ENCODE results near the gene SPATA31D3. TPM values are rescaled to one million over a fixed set of nuclear protein-coding genes. Genes with fewer than 3 reads are reported as not detected.
"Not testable (repeated sequence)": the region's sequence is repeated elsewhere in the genome, so short reads cannot be mapped to it uniquely, and the experiment has no call there.

Gene SPATA31D3
- total and polyA plus RNA-seq, 2 of the 13 experiments (the other 11 are each of a cell fraction or from before 2014, with no cell fraction given): not detected

GRCh38 chr9:81933547-81933946 lies 9.8 kb upstream of the SPATA31D3 start:
- H3K27ac ChIP-seq (ENCODE audit: extremely low read length, insufficient read depth, low read length); DNase-seq (ENCODE audit: low spot score); H4K20me1 ChIP-seq (ENCODE audit: insufficient read depth, low read length); CTCF ChIA-PET (ENCODE audit: low intra/inter-chr PET ratio, low total read pairs); H2AFZ ChIP-seq (ENCODE audit: low read length); H3K36me3 ChIP-seq (replicated peaks in 1 of 2; ENCODE audit: control insufficient read depth in 1 of 2, insufficient read depth in 2 of 2, low read length in 2 of 2); FAIRE-seq; BruUV-seq (replicated peaks); in situ Hi-C loops (cut with HindIII; ENCODE audit: extremely low pct_ligation_motif_present, low pct_unique_long_range_greater_than_20kb); H3K79me2 ChIP-seq (ENCODE audit: insufficient read depth, low read length); H3K9me3 ChIP-seq (ENCODE audit: low read length); H3K4me1 ChIP-seq (ENCODE audit: insufficient read depth, low read length); H3K4me2 ChIP-seq (ENCODE audit: low read depth, low read length); intact Hi-C loops (cut with micrococcal nuclease; ENCODE audit: unreplicated experiment); H3K9ac ChIP-seq (ENCODE audit: insufficient read depth, low read depth, low read length); POLR2A ChIA-PET; H3K27me3 ChIP-seq (ENCODE audit: control insufficient read depth in 1 of 2, insufficient read depth in 2 of 2, low read length in 2 of 2); H3K4me3 ChIP-seq (replicated peaks in 1 of 3; ENCODE audit: insufficient read depth in 1 of 3, low read depth in 2 of 3, low read length in 3 of 3); ATAC-seq: not testable (repeated sequence)
- no CpG with 5 or more reads among the region's 3 CpGs for WGBS (ENCODE audit: low lambda C conversion rate)

DNA sequence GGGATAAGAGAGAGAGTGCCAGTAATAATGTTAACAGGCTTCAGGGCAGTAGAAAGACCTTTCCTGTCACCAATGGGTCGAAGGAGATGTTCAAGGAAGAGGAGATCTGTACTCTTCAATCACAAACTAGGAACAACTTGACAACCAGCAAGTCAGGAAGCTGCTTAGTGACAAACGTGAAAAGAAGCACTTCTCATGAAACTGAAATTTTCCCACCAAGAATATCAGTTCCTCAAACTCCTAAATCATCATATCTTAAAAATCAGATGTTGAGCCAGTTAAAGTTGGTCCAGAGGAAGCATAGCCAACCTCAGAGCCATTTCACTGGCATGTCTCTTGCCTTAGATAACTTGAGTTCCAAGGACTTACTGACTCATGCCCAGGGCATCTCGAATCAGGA lies 5.3 kb downstream of the SPATA31D3 start:
- H3K9me3 ChIP-seq (ENCODE audit: low read length); ATAC-seq; H3K27me3 ChIP-seq (ENCODE audit: control insufficient read depth in 1 of 2, insufficient read depth in 2 of 2, low read length in 2 of 2); H3K4me3 ChIP-seq (replicated peaks in 1 of 3; ENCODE audit: insufficient read depth in 1 of 3, low read depth in 2 of 3, low read length in 3 of 3); DNase-seq (ENCODE audit: low spot score); H3K9ac ChIP-seq (ENCODE audit: insufficient read depth, low read depth, low read length); H3K79me2 ChIP-seq (ENCODE audit: insufficient read depth, low read length); CTCF ChIA-PET (ENCODE audit: low intra/inter-chr PET ratio, low total read pairs); FAIRE-seq; in situ Hi-C loops (cut with HindIII; ENCODE audit: extremely low pct_ligation_motif_present, low pct_unique_long_range_greater_than_20kb); BruUV-seq (replicated peaks); POLR2A ChIA-PET; H2AFZ ChIP-seq (ENCODE audit: low read length); intact Hi-C loops (cut with micrococcal nuclease; ENCODE audit: unreplicated experiment); H3K4me2 ChIP-seq (ENCODE audit: low read depth, low read length); H4K20me1 ChIP-seq (ENCODE audit: insufficient read depth, low read length); H3K27ac ChIP-seq (ENCODE audit: extremely low read length, insufficient read depth, low read length); H3K36me3 ChIP-seq (replicated peaks in 1 of 2; ENCODE audit: control insufficient read depth in 1 of 2, insufficient read depth in 2 of 2, low read length in 2 of 2); H3K4me1 ChIP-seq (ENCODE audit: insufficient read depth, low read length): not testable (repeated sequence)
- no CpG with 5 or more reads among the region's 3 CpGs for WGBS (ENCODE audit: low lambda C conversion rate)

- H3K79me2 ChIP-seq (ENCODE audit: insufficient read depth, low read length): no peaks in the 10 kb centered on the region
- BruUV-seq (replicated peaks): no TSS peak
- H4K20me1 ChIP-seq (ENCODE audit: insufficient read depth, low read length): no peaks in the 10 kb centered on the region
- H3K9ac ChIP-seq (ENCODE audit: insufficient read depth, low read depth, low read length): no peak overlapping the region
- H3K4me1 ChIP-seq (ENCODE audit: insufficient read depth, low read length): no peaks in the 10 kb centered on the region
- DNase-seq (ENCODE audit: low spot score) (no peak), ATAC-seq (no peak), FAIRE-seq (no peak)
- POLR2A ChIA-PET: no interaction called here
- CTCF ChIA-PET (ENCODE audit: low intra/inter-chr PET ratio, low total read pairs): no interaction called here
- intact Hi-C loops (cut with micrococcal nuclease; ENCODE audit: unreplicated experiment): no loop called here
- no peak overlapping the region for H3K4me3 ChIP-seq (replicated peaks in 1 of 3; ENCODE audit: insufficient read depth in 1 of 3, low read depth in 2 of 3, low read length in 3 of 3)
- no peak overlapping the region for H3K4me2 ChIP-seq (ENCODE audit: low read depth, low read length)
- H3K27me3 ChIP-seq (ENCODE audit: control insufficient read depth in 1 of 2, insufficient read depth in 2 of 2, low read length in 2 of 2): no peaks in the 10 kb centered on the region
- H3K27ac ChIP-seq (ENCODE audit: extremely low read length, insufficient read depth, low read length): no peak overlapping the region
- no peak for TF ChIP-seq ZBTB43 (CRISPR knock-in tag; conservative IDR thresholded peaks at IDR 0.05)
- no peak for TF ChIP-seq ZNF354B (CRISPR knock-in tag; IDR thresholded peaks at IDR 0.05)
- TF ChIP-seq RELA (CRISPR knock-in tag; IDR thresholded peaks at IDR 0.05): no peak
- TF ChIP-seq AGO1 (IDR thresholded peaks at IDR 0.05; ENCODE audit: low read depth, low read length, poor library complexity, severe bottlenecking): no peak
- TF ChIP-seq ZSCAN9 (CRISPR knock-in tag; IDR thresholded peaks at IDR 0.05; ENCODE audit: borderline replicate concordance): no peak
- no peak for TF ChIP-seq ETV6 (CRISPR knock-in tag; conservative IDR thresholded peaks at IDR 0.05)
- no peak for TF ChIP-seq ELK4 (CRISPR knock-in tag; IDR thresholded peaks at IDR 0.05; ENCODE audit: borderline replicate concordance)
- no peak for TF ChIP-seq ZNF607 (CRISPR knock-in tag; IDR thresholded peaks at IDR 0.05; ENCODE audit: borderline replicate concordance)
- WGBS (ENCODE audit: low lambda C conversion rate): 48% methylated on average over 1 of the region's 1 CpG
- peaks cover 24% of the 10 kb centered on the region for H3K9me3 ChIP-seq (ENCODE audit: low read length)
- no peaks in the 10 kb centered on the region for H3K36me3 ChIP-seq (replicated peaks in 1 of 2; ENCODE audit: control insufficient read depth in 1 of 2, insufficient read depth in 2 of 2, low read length in 2 of 2)
- H2AFZ ChIP-seq (ENCODE audit: low read length): no peak overlapping the region
- in situ Hi-C loops (cut with HindIII; ENCODE audit: extremely low pct_ligation_motif_present, low pct_unique_long_range_greater_than_20kb): no loop called here
These were observed 9.8 kb downstream of the SPATA31D3 start for GRCh38 chr9:81953096-81953495.
